GM12892 (cell line): ENCODE data around the gene DNMT1.

ENCODE experiments used
- POLR2A ChIP-seq: IDR thresholded peaks from 2 replicates; pipeline ENCODE4 v1.6.1; 2011; ENCODE audit warnings: low read depth, low read length, control low read depth
- POLR2AphosphoS5 ChIP-seq: IDR thresholded peaks from 2 replicates; pipeline ENCODE4 v1.6.1; 2011; ENCODE audit warnings: low read depth, low read length, control low read depth

- TF ChIP-seq POLR2AphosphoS5 (no peak), POLR2A (no peak)
Observed at GRCh38 chr19:10191347-10191746, 3.4 kb downstream of the DNMT1 start.
